Mesendoderm (in vitro differentiated cells): Measurements from ENCODE around the gene ASTN2.

Experiments
- DNase-seq: peaks from one replicate; pipeline ENCODE4 v3.0.0; 2013
- H2AK5ac ChIP-seq: 2 replicates; pipeline ENCODE4 v1.6.1; 2013; ENCODE audit warnings: low read length, inconsistent platforms
- H2BK120ac ChIP-seq: 2 replicates; pipeline ENCODE4 v1.6.1; 2013; ENCODE audit warnings: low read depth, mild to moderate bottlenecking, low read length, moderate library complexity, mixed read lengths
- H2BK15ac ChIP-seq: replicated peaks from 2 replicates; pipeline ENCODE4 v1.6.1; 2013; ENCODE audit warnings: low read depth, mild to moderate bottlenecking, moderate library complexity
- H2BK5ac ChIP-seq: 2 replicates; pipeline ENCODE4 v1.6.1; 2013; ENCODE audit warnings: low read length, inconsistent platforms
- H3K18ac ChIP-seq: 2 replicates; pipeline ENCODE4 v1.6.1; 2013; ENCODE audit warnings: mild to moderate bottlenecking, low read length, mixed read lengths
- H3K23ac ChIP-seq: one replicate; pipeline ENCODE4 v1.6.1; 2013; ENCODE audit warnings: low read length
- H3K27ac ChIP-seq: 2 replicates; pipeline ENCODE4 v1.5.1; 2013; ENCODE audit warnings: low read depth, mild to moderate bottlenecking, inconsistent platforms, low read length, moderate library complexity
- H3K27me3 ChIP-seq: 2 replicates; pipeline ENCODE4 v1.6.1; 2013; ENCODE audit warnings: low read length, control low read depth, mild to moderate bottlenecking, inconsistent platforms; ENCODE audit not compliant: insufficient read depth, poor library complexity
- H3K36me3 ChIP-seq: 2 replicates; pipeline ENCODE4 v1.6.1; 2013; ENCODE audit warnings: low read length, inconsistent platforms; ENCODE audit not compliant: control insufficient read depth, insufficient read depth
- H3K4ac ChIP-seq: one replicate; pipeline ENCODE4 v1.6.1; 2013; ENCODE audit warnings: low read depth, mild to moderate bottlenecking, low read length, moderate library complexity
- H3K4me1 ChIP-seq: 2 replicates; pipeline ENCODE4 v1.6.1; 2013; ENCODE audit warnings: low read depth, low read length, inconsistent platforms; ENCODE audit not compliant: control insufficient read depth
- H3K4me2 ChIP-seq: 2 replicates; pipeline ENCODE4 v1.6.1; 2013; ENCODE audit warnings: low read length
- H3K4me3 ChIP-seq: 2 replicates; pipeline ENCODE4 v1.5.1; 2013; ENCODE audit warnings: mild to moderate bottlenecking, low read length
- H3K56ac ChIP-seq: one replicate; pipeline ENCODE4 v1.6.1; 2013; ENCODE audit warnings: low read length
- H3K79me1 ChIP-seq: 2 replicates; pipeline ENCODE4 v1.6.1; 2013; ENCODE audit warnings: low read length, inconsistent platforms
- H3K79me2 ChIP-seq: 2 replicates; pipeline ENCODE4 v1.6.1; 2013; ENCODE audit warnings: mild to moderate bottlenecking, low read length; ENCODE audit not compliant: control insufficient read depth, insufficient read depth
- H3K9ac ChIP-seq: 2 replicates; pipeline ENCODE4 v1.6.1; 2013; ENCODE audit warnings: low read length, inconsistent platforms
- H4K5ac ChIP-seq: one replicate; pipeline ENCODE4 v1.6.1; 2013; ENCODE audit warnings: low read length
- H4K8ac ChIP-seq: one replicate; pipeline ENCODE4 v1.6.1; 2013; ENCODE audit warnings: low read depth, mild to moderate bottlenecking, control low read depth, low read length, moderate library complexity
- WGBS: extraction: QIAGEN DNeasy Blood & Tissue Kit; methylation state at CpG from one replicate; pipeline ENCODE4 v1.1.7; 2013; ENCODE audit warnings: low lambda C conversion rate, missing lambda C conversion rate; ENCODE audit not compliant: insufficient coverage; ENCODE audit errors: extremely low coverage; 5-methylcytosine and 5-hydroxymethylcytosine counted together

Gene ASTN2

GRCh38 chr9:117375956-117376355 lies 38.9 kb downstream of the ASTN2 start:
- H4K8ac ChIP-seq = no peak overlapping the region
- no CpG with 5 or more reads among the region's 1 CpG for WGBS
- no peak overlapping the region for H2BK5ac ChIP-seq
- H4K5ac ChIP-seq = no peak overlapping the region
- no peak overlapping the region for H3K4me3 ChIP-seq
- no peak overlapping the region for H3K4me2 ChIP-seq
- H3K56ac ChIP-seq = no peak overlapping the region
- no peak overlapping the region for H3K23ac ChIP-seq
- no peaks in the 10 kb centered on the region for H3K79me1 ChIP-seq
- no peaks in the 10 kb centered on the region for H3K4me1 ChIP-seq
- no peak for DNase-seq
- no peak overlapping the region for H3K27ac ChIP-seq
- no peaks in the 10 kb centered on the region for H3K36me3 ChIP-seq
- H2BK120ac ChIP-seq = no peak overlapping the region
- H2AK5ac ChIP-seq = no peak overlapping the region
- no peaks in the 10 kb centered on the region for H3K79me2 ChIP-seq
- H3K9ac ChIP-seq = no peak overlapping the region
- no peak overlapping the region for H3K4ac ChIP-seq
- H3K27me3 ChIP-seq = no peaks in the 10 kb centered on the region
- no peak overlapping the region for H3K18ac ChIP-seq
- H2BK15ac ChIP-seq = no peak overlapping the region

- H4K8ac ChIP-seq = no peak overlapping the region
- H3K4me3 ChIP-seq = no peak overlapping the region
- H3K18ac ChIP-seq = no peak overlapping the region
- H3K23ac ChIP-seq = no peak overlapping the region
- H2BK5ac ChIP-seq = no peak overlapping the region
- no peaks in the 10 kb centered on the region for H3K4me1 ChIP-seq
- no peak overlapping the region for H3K4ac ChIP-seq
- DNase-seq = no peak
- no peak overlapping the region for H2BK120ac ChIP-seq
- no peak overlapping the region for H2BK15ac ChIP-seq
- no peak overlapping the region for H3K27ac ChIP-seq
- H3K4me2 ChIP-seq = no peak overlapping the region
- H3K79me2 ChIP-seq = no peaks in the 10 kb centered on the region
- no peak overlapping the region for H3K9ac ChIP-seq
- H3K56ac ChIP-seq = no peak overlapping the region
- WGBS = no CpG with 5 or more reads among the region's 4 CpGs
- no peaks in the 10 kb centered on the region for H3K36me3 ChIP-seq
- H3K79me1 ChIP-seq = no peaks in the 10 kb centered on the region
- no peak overlapping the region for H4K5ac ChIP-seq
- H3K27me3 ChIP-seq = no peaks in the 10 kb centered on the region
- H2AK5ac ChIP-seq = no peak overlapping the region
Observed at GRCh38 chr9:117374076-117374725, 40.7 kb downstream of the ASTN2 start.

GRCh38 chr9:117368684-117369230 lies 46.1 kb downstream of the ASTN2 start:
- H3K36me3 ChIP-seq = no peaks in the 10 kb centered on the region
- no peak overlapping the region for H3K18ac ChIP-seq
- no peak overlapping the region for H3K4me3 ChIP-seq
- no peak overlapping the region for H2BK15ac ChIP-seq
- H4K8ac ChIP-seq = no peak overlapping the region
- H3K9ac ChIP-seq = no peak overlapping the region
- no peak overlapping the region for H2BK120ac ChIP-seq
- no peaks in the 10 kb centered on the region for H3K79me2 ChIP-seq
- no peak overlapping the region for H3K27ac ChIP-seq
- H4K5ac ChIP-seq = no peak overlapping the region
- no peak for DNase-seq
- H3K4me2 ChIP-seq = no peak overlapping the region
- H3K79me1 ChIP-seq = no peaks in the 10 kb centered on the region
- no peaks in the 10 kb centered on the region for H3K4me1 ChIP-seq
- no peak overlapping the region for H3K56ac ChIP-seq
- WGBS = no CpG with 5 or more reads among the region's 2 CpGs
- H2BK5ac ChIP-seq = no peak overlapping the region
- no peaks in the 10 kb centered on the region for H3K27me3 ChIP-seq
- no peak overlapping the region for H3K23ac ChIP-seq
- H2AK5ac ChIP-seq = no peak overlapping the region
- no peak overlapping the region for H3K4ac ChIP-seq

DNA sequence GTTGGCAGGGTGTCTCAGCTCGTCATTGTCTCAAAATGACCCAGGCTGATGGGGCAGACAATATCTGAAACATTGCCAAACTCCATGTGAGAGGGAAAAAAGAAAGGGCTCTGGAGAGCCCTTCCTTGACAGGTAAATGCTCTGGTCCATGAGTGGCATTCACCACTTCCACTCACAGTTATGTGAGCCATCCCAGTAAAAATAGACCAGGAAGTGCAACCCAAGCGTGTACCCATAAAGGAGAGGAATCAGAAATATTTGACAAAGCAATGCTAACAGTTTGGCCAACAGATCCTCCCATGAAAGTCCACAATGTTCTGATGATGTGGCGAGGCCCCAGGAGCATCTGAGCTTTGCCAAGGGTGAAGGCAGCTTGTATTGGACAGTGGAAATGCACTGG lies 49.4 kb downstream of the ASTN2 start:
- Histone ChIP-seq H3K27me3 (no peaks in the 10 kb centered on the region), H3K79me2 (no peaks in the 10 kb centered on the region), H3K4me1 (no peaks in the 10 kb centered on the region), H3K36me3 (no peaks in the 10 kb centered on the region), H2BK5ac (no peak overlapping the region), H3K4me2 (no peak overlapping the region), H3K56ac (no peak overlapping the region), H3K4ac (no peak overlapping the region), H2BK120ac (no peak overlapping the region), H3K4me3 (no peak overlapping the region), H3K27ac (no peak overlapping the region), H2AK5ac (no peak overlapping the region), H3K9ac (no peak overlapping the region), H4K5ac (no peak overlapping the region), H2BK15ac (no peak overlapping the region), H4K8ac (no peak overlapping the region), H3K23ac (no peak overlapping the region), H3K79me1 (no peaks in the 10 kb centered on the region), H3K18ac (no peak overlapping the region)
- no CpG with 5 or more reads among the region's 3 CpGs for WGBS
- no peak for DNase-seq

DNA sequence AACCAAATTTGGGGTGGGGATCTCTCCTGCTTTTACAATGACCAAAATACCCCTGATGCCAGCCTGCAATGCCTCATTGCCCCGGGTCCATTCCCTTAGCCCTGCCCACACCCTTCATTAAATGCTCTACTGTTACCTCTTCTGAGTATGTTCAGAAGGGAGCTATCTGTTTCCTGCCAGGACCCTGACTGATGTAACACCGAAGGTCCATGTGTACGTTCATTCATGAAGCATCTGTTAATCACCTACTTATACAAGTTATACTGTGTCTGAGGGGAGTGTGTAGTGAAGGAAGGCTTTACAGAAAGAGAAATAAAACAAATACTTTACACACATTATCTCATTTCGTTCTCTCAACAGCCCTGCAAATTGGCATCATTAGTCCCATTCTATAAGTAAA lies 51.9 kb downstream of the ASTN2 start:
- no peaks in the 10 kb centered on the region for H3K79me2 ChIP-seq
- no peak for DNase-seq
- no peak overlapping the region for H3K27ac ChIP-seq
- H2BK5ac ChIP-seq = no peak overlapping the region
- no peaks in the 10 kb centered on the region for H3K36me3 ChIP-seq
- no peak overlapping the region for H2BK120ac ChIP-seq
- no peak overlapping the region for H3K9ac ChIP-seq
- H3K27me3 ChIP-seq = no peaks in the 10 kb centered on the region
- H3K4ac ChIP-seq = no peak overlapping the region
- no peaks in the 10 kb centered on the region for H3K79me1 ChIP-seq
- WGBS = no CpG with 5 or more reads among the region's 4 CpGs
- H3K4me1 ChIP-seq = no peaks in the 10 kb centered on the region
- H2BK15ac ChIP-seq = no peak overlapping the region
- no peak overlapping the region for H4K8ac ChIP-seq
- H3K56ac ChIP-seq = no peak overlapping the region
- no peak overlapping the region for H3K18ac ChIP-seq
- no peak overlapping the region for H2AK5ac ChIP-seq
- no peak overlapping the region for H3K23ac ChIP-seq
- no peak overlapping the region for H3K4me3 ChIP-seq
- H3K4me2 ChIP-seq = no peak overlapping the region
- H4K5ac ChIP-seq = no peak overlapping the region

GRCh38 chr9:117359910-117360309 lies 54.9 kb downstream of the ASTN2 start:
- Histone ChIP-seq H2BK15ac (no peak overlapping the region), H3K79me1 (no peaks in the 10 kb centered on the region), H3K56ac (no peak overlapping the region), H4K8ac (no peak overlapping the region), H4K5ac (no peak overlapping the region), H3K18ac (no peak overlapping the region), H3K4me2 (no peak overlapping the region), H3K27ac (no peak overlapping the region), H3K9ac (no peak overlapping the region), H2BK120ac (no peak overlapping the region), H3K27me3 (no peaks in the 10 kb centered on the region), H3K36me3 (no peaks in the 10 kb centered on the region), H2BK5ac (no peak overlapping the region), H3K4me1 (no peaks in the 10 kb centered on the region), H2AK5ac (no peak overlapping the region), H3K4ac (no peak overlapping the region), H3K23ac (no peak overlapping the region), H3K4me3 (no peak overlapping the region), H3K79me2 (no peaks in the 10 kb centered on the region)
- no CpG with 5 or more reads among the region's 5 CpGs for WGBS
- no peak for DNase-seq
